PC-3 (cell line): ENCODE results near the gene LALBA. TPM values are rescaled to one million over a fixed set of nuclear protein-coding genes. Genes with fewer than 3 reads are reported as not detected.

Experiments used
- ATAC-seq: fragments of 200-7000 bp; cut with Tn5 transposase; 2 replicates; pipeline ENCODE4 v1.9.1; 2020; ENCODE audit warnings: mild to moderate bottlenecking, moderate library complexity
- BruUV-seq: library from RNA; stranded (reverse); fragments of 400-500 nt; replicated peaks from 2 replicates; lab custom pipeline; 2021; lab: Mats Ljungman, UMichigan
- CTCF ChIA-PET: fragments of 300-600 bp; sonication (Branson Sonifier 250); formaldehyde crosslinking; loops from one replicate; lab custom pipeline; 2022; ENCODE audit warnings: antibody characterized with exemption; lab: Charles Lee
- POLR2A ChIA-PET: fragments of 300-600 bp; sonication (Branson Sonifier 250); formaldehyde crosslinking; loops from one replicate; lab custom pipeline; 2022; ENCODE audit warnings: antibody characterized with exemption; ENCODE audit not compliant: unreplicated experiment; lab: Charles Lee
- DNase-seq: peaks from one replicate; pipeline ENCODE4 v3.0.0-alpha.2; 2015
- H2AFZ ChIP-seq: fragments of 300-600 bp; sonication (generic); 2 replicates; pipeline ENCODE4 v1.6.0; 2016; ENCODE audit warnings: antibody characterized with exemption, low read length
- H3F3A ChIP-seq: fragments of 300-600 bp; sonication (generic); one replicate; pipeline ENCODE4 v1.6.0; 2017; ENCODE audit warnings: antibody characterized with exemption, low read length, control low read depth, mild to moderate bottlenecking; ENCODE audit not compliant: unreplicated experiment
- H3K27ac ChIP-seq: fragments of 300-600 bp; sonication (generic); 2 replicates; pipeline ENCODE4 v1.5.1; 2016; ENCODE audit warnings: mild to moderate bottlenecking, low read length
- H3K27me3 ChIP-seq: fragments of 300-600 bp; sonication (generic); 2 replicates; pipeline ENCODE4 v1.6.1; 2016; ENCODE audit warnings: low read length, mixed read lengths
- H3K36me3 ChIP-seq: fragments of 300-600 bp; sonication (generic); 2 replicates; pipeline ENCODE4 v1.6.1; 2016; ENCODE audit warnings: low read depth, mixed run types, low read length, mixed read lengths
- H3K4me1 ChIP-seq: fragments of 300-600 bp; sonication (generic); 2 replicates; pipeline ENCODE4 v1.5.1; 2016; ENCODE audit warnings: low read length; ENCODE audit not compliant: insufficient read depth
- H3K4me2 ChIP-seq: fragments of 300-600 bp; sonication (generic); 2 replicates; pipeline ENCODE4 v1.6.0; 2016; ENCODE audit warnings: low read length
- H3K4me3 ChIP-seq: fragments of 300-600 bp; sonication (generic); 2 replicates; pipeline ENCODE4 v1.5.1; 2016; ENCODE audit warnings: mild to moderate bottlenecking, low read length, mixed read lengths
- H3K79me2 ChIP-seq: fragments of 300-600 bp; sonication (generic); 2 replicates; pipeline ENCODE4 v1.6.1; 2017; ENCODE audit warnings: low read length, mixed read lengths
- H3K9ac ChIP-seq: fragments of 300-600 bp; sonication (generic); 2 replicates; pipeline ENCODE4 v1.6.0; 2016; ENCODE audit warnings: mild to moderate bottlenecking, low read length
- H3K9me2 ChIP-seq: fragments of 300-600 bp; sonication (generic); replicated peaks from 2 replicates; pipeline ENCODE4 v1.6.1; 2016; ENCODE audit warnings: mixed run types, low read length, mixed read lengths
- H3K9me3 ChIP-seq: fragments of 300-600 bp; sonication (generic); 2 replicates; pipeline ENCODE4 v1.6.1; 2016; ENCODE audit warnings: low read length, mixed read lengths
- H4K20me1 ChIP-seq: fragments of 300-600 bp; sonication (generic); 2 replicates; pipeline ENCODE4 v1.6.1; 2016; ENCODE audit warnings: low read length, mixed read lengths
- EZH2 ChIP-seq: fragments of 300-600 bp; sonication (generic); IDR thresholded peaks from one replicate; pipeline ENCODE4 v1.6.1; 2017; ENCODE audit warnings: antibody characterized with exemption, mild to moderate bottlenecking, low read length; ENCODE audit not compliant: unreplicated experiment
- EZH2phosphoT487 ChIP-seq: fragments of 300-600 bp; sonication (generic); IDR thresholded peaks from 2 replicates; pipeline ENCODE4 v1.6.1; 2018; ENCODE audit warnings: mild to moderate bottlenecking, antibody characterized with exemption, low read length, borderline replicate concordance
- intact Hi-C: fragments of 100-400 bp; cut with micrococcal nuclease; formaldehyde crosslinking; loops from 2 replicates; pipeline ENCODE4 v1.9.0; 2023
- total RNA-seq: library from RNA; depleted of rRNA; stranded (reverse); fragments of >200 nt; gene quantifications from 2 replicates; pipeline ENCODE4 v1.2.3, GENCODE V29; 2014
- TF ChIP-seq, protein P1 (sequence below): fragments of 300-600 bp; sonication (generic); conservative IDR thresholded peaks from 2 replicates; pipeline ENCODE4 v1.5.1; 2017; ENCODE audit warnings: antibody characterized with exemption, low read depth, mild to moderate bottlenecking, low read length

LALBA gene
- total RNA-seq, 1 experiment from 2014 or later: not detected

DNA sequence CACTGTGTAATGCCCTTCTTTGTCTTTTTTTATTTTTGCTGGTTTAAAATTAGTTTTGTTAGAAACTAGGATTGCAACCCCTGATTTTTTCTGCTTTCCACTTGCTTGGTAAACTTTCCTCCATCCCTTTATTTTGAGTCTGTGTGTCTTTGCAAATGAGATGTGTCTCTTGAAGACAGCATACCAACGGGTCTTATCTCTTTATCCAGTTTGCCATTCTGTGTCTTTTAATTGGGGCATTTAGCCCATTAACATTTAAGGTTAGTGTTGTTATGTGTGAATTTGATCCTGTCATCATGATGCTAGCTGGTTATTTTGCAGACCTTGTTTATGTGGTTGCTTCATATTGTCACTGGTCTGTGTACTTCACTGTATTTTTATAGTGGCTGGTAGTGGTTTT is 43.5 kb upstream of the LALBA start:
- intact Hi-C loops: no loop called here
- ATAC-seq (no peak), DNase-seq (no peak)
- no peaks in the 10 kb centered on the region for H3K79me2 ChIP-seq
- H3K9me3 ChIP-seq: peaks cover 11% of the 10 kb centered on the region; the same call in 1 of the 2 replicates
- no peaks in the 10 kb centered on the region for H4K20me1 ChIP-seq
- no peaks in the 10 kb centered on the region for H3K36me3 ChIP-seq
- H3K27me3 ChIP-seq: no peaks in the 10 kb centered on the region
- no peak overlapping the region for H3K27ac ChIP-seq
- H3K4me3 ChIP-seq: no peak overlapping the region
- no TSS peak for BruUV-seq
- H3K9me2 ChIP-seq: no peaks in the 10 kb centered on the region
- ChIA-PET CTCF (no interaction called here), POLR2A (no interaction called here)
- H3K4me2 ChIP-seq: no peak overlapping the region
- no peak for TF ChIP-seq EZH2
- TF ChIP-seq, protein P1, sequence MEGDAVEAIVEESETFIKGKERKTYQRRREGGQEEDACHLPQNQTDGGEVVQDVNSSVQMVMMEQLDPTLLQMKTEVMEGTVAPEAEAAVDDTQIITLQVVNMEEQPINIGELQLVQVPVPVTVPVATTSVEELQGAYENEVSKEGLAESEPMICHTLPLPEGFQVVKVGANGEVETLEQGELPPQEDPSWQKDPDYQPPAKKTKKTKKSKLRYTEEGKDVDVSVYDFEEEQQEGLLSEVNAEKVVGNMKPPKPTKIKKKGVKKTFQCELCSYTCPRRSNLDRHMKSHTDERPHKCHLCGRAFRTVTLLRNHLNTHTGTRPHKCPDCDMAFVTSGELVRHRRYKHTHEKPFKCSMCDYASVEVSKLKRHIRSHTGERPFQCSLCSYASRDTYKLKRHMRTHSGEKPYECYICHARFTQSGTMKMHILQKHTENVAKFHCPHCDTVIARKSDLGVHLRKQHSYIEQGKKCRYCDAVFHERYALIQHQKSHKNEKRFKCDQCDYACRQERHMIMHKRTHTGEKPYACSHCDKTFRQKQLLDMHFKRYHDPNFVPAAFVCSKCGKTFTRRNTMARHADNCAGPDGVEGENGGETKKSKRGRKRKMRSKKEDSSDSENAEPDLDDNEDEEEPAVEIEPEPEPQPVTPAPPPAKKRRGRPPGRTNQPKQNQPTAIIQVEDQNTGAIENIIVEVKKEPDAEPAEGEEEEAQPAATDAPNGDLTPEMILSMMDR: no peak
- no peak for TF ChIP-seq EZH2phosphoT487
- H3K4me1 ChIP-seq: no peaks in the 10 kb centered on the region
- no peak overlapping the region for H2AFZ ChIP-seq
- no peaks in the 10 kb centered on the region for H3F3A ChIP-seq
- no peak overlapping the region for H3K9ac ChIP-seq

- Histone ChIP-seq H3K9ac (no peak overlapping the region), H3K4me2 (no peak overlapping the region), H3K9me2 (no peaks in the 10 kb centered on the region), H3K4me3 (no peak overlapping the region), H3K36me3 (no peaks in the 10 kb centered on the region), H2AFZ (no peak overlapping the region), H4K20me1 (no peaks in the 10 kb centered on the region), H3K79me2 (no peaks in the 10 kb centered on the region), H3K27me3 (peaks cover 36% of the 10 kb centered on the region), H3K9me3 (0 out of 2 replicates have a peak, but pooled peaks cover 11% of the 10 kb centered on the region), H3F3A (no peaks in the 10 kb centered on the region), H3K27ac (no peak overlapping the region), H3K4me1 (no peaks in the 10 kb centered on the region)
- ATAC-seq (no peak), DNase-seq (no peak)
- ChIA-PET POLR2A (no interaction called here), CTCF (no interaction called here)
- TF ChIP-seq, protein P1: no peak
- TF ChIP-seq EZH2phosphoT487 (no peak), EZH2 (no peak)
- no TSS peak for BruUV-seq
- intact Hi-C loops: no loop called here
Observed at GRCh38 chr12:48602192-48602989, 32.5 kb upstream of the LALBA start.
